Stomach (tissue), 9 donors: ENCODE data around the gene ADGRG1. TPM values are rescaled to one million over a fixed set of nuclear protein-coding genes. Genes with fewer than 3 reads are reported as not detected.
A peak's percentile ranks its signal among the peaks of the same experiment; 100 is the strongest.

Experiments used
- DNase-seq, 2 donors: peaks; one replicate each; pipeline versions ENCODE4 v3.0.0 to v3.0.0-alpha.2; 2013 to 2019
- H3K27ac ChIP-seq, 5 donors: fragments of 200-600 bp in 4 of 5; sonication (generic) in 4 of 5; one replicate each; pipeline ENCODE4 v1.5.1; 2013 to 2019; ENCODE audit warnings: mild to moderate bottlenecking in 1 of 5, moderate library complexity in 1 of 5
- H3K27me3 ChIP-seq, 3 donors: fragments of 200-600 bp; sonication (generic); one replicate each; pipeline ENCODE4 v1.5.1; 2017 to 2019; ENCODE audit warnings: mixed run types in 1 of 3
- H3K36me3 ChIP-seq, 4 donors: fragments of 200-600 bp; sonication (generic); 1 replicate in 3 of 4; 2 replicates in 1 of 4; pipeline ENCODE4 v1.5.1; 2016 to 2019
- H3K4me1 ChIP-seq, 4 donors: fragments of 200-600 bp; sonication (generic); one replicate each; pipeline ENCODE4 v1.5.1; 2016 to 2019
- H3K4me3 ChIP-seq, 4 donors: fragments of 200-600 bp; sonication (generic) in 3 of 4; one replicate each; pipeline ENCODE4 v1.5.1; 2016 to 2019; ENCODE audit warnings: mild to moderate bottlenecking in 1 of 4
- H3K9me3 ChIP-seq, 4 donors: fragments of 200-600 bp; sonication (generic); one replicate each; pipeline ENCODE4 v1.5.1; 2016 to 2019
- CTCF ChIP-seq, 7 experiments: fragments of 450-650 bp in 4 of 7; fragments of 200-600 bp in 3 of 7; sonication (generic) in 3 of 7; IDR thresholded peaks; one replicate each; pipeline ENCODE4 v1.5.1; 2016 to 2019; ENCODE audit warnings: antibody characterized with exemption in 7 of 7, control low read depth in 2 of 7, mild to moderate bottlenecking in 1 of 7
- EP300 ChIP-seq: sonication (generic); formaldehyde crosslinking; IDR thresholded peaks from one replicate; pipeline ENCODE4 v1.6.1; 2017; ENCODE audit warnings: antibody characterized with exemption
- POLR2A ChIP-seq, 4 donors: fragments of 450-650 bp; IDR thresholded peaks; one replicate each; pipeline ENCODE4 v1.6.1; 2016; ENCODE audit warnings: antibody characterized with exemption in 4 of 4, control low read depth in 2 of 4, mild to moderate bottlenecking in 1 of 4, moderate library complexity in 1 of 4
- POLR2AphosphoS5 ChIP-seq, 3 donors: sonication (generic); formaldehyde crosslinking; IDR thresholded peaks; one replicate each; pipeline ENCODE4 v1.6.1; 2016; ENCODE audit warnings: antibody characterized with exemption in 3 of 3
- WGBS, 5 donors: extraction: QIAGEN DNeasy Blood & Tissue Kit in 3 of 5; methylation state at CpG; one replicate each; pipeline versions ENCODE4 v1.1.5 to v1.1.7; 2013 to 2018; 5-methylcytosine and 5-hydroxymethylcytosine counted together
- intact Hi-C: fragments of 100-400 bp; cut with DNase I; formaldehyde crosslinking; loops from one replicate; pipeline ENCODE4 v1.15.1; 2023; ENCODE audit warnings: low total_unique reads
- polyA plus RNA-seq, 3 donors: library from polyadenylated mRNA; stranded (reverse); fragments of 200-250 nt; gene quantifications; one replicate each; pipeline ENCODE4 v1.2.3, GENCODE V29; 2013
- total RNA-seq, 5 donors: library from RNA; depleted of rRNA; stranded (reverse); fragments of >200 nt; gene quantifications; one replicate each; pipeline versions ENCODE4 v1.1.0 to v1.2.3, GENCODE V29; 2014 to 2016
- donor health status: healthy with polysubstance abuse.
- donor health status: Bipolar disorder and iron deficiency.
- donor health status: healthy.

Gene ADGRG1
- total and polyA plus RNA-seq, 8 donors = 8.9 to 84.8 (median 32.1) TPM

DNA sequence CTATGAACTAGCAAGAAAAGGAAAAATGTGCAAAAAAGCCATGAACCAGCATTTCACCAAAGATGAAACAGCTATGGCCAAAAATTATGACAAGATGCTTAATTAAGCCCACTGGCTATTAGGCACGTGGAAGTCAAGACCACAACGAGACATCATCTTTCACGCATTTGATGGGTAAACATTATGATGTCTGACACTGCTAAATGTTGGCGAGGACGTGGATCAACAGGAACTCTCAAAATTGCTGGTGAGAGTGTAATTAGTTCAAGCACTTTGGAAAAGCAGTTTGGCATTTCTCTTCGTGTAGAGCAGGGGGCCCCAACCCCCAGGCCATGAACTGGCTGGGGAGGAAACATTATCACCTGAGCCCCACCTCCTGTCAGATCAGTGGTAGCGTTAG lies 39.6 kb upstream of the ADGRG1 start:
- Histone ChIP-seq H3K27me3 (peaks cover 0 to 8% (median 0%) of the 10 kb centered on the region in 3 donors), H3K36me3 (no peaks in the 10 kb centered on the region), H3K9me3 (no peaks in the 10 kb centered on the region), H3K4me1 (peaks cover 8 to 32% (median 12%) of the 10 kb centered on the region in 4 donors), H3K27ac (no peak overlapping the region), H3K4me3 (no peak overlapping the region)
- TF ChIP-seq POLR2AphosphoS5 (IDR thresholded peaks at IDR 0.05) (no peak), CTCF (IDR thresholded peaks at IDR 0.05) (no peak)
- 77 to 82% (median 80%) methylated on average over 7 of the region's 7 CpGs for WGBS, 5 donors
- intact Hi-C loops = no loop called here
- DNase-seq = no peak

- Histone ChIP-seq H3K4me3 (no peak overlapping the region), H3K27me3 (peaks cover 0 to 8% (median 0%) of the 10 kb centered on the region in 3 donors), H3K36me3 (no peaks in the 10 kb centered on the region), H3K4me1 (peaks cover 8 to 32% (median 12%) of the 10 kb centered on the region in 4 donors), H3K27ac (no peak overlapping the region), H3K9me3 (no peaks in the 10 kb centered on the region)
- TF ChIP-seq POLR2A (IDR thresholded peaks at IDR 0.05) (no peak), POLR2AphosphoS5 (IDR thresholded peaks at IDR 0.05) (no peak), CTCF (IDR thresholded peaks at IDR 0.05) (no peak)
- intact Hi-C loops = no loop called here
- DNase-seq = no peak
- WGBS, 5 donors = 85 to 95% (median 92%) methylated on average over 7 of the region's 7 CpGs
Observed at GRCh38 chr16:57589374-57589773, 39.1 kb upstream of the ADGRG1 start.

- H3K36me3 ChIP-seq = no peaks in the 10 kb centered on the region
- peaks cover 0 to 4% (median 1%) of the 10 kb centered on the region in 4 donors for H3K9me3 ChIP-seq
- DNase-seq = no peak
- TF ChIP-seq EP300 (no peak), CTCF (IDR thresholded peaks at IDR 0.05) (no peak), POLR2AphosphoS5 (IDR thresholded peaks at IDR 0.05) (no peak), POLR2A (IDR thresholded peaks at IDR 0.05) (no peak)
- peaks cover 0 to 8% (median 0%) of the 10 kb centered on the region in 3 donors for H3K27me3 ChIP-seq
- intact Hi-C loops = loop anchor here (5.0 kb wide), 1 partner anchor 57 kb away; no protein-coding TSS in a partner anchor
- WGBS, 5 donors = 45 to 67% (median 64%) methylated on average over 6 to 8 of the region's 8 CpGs
- H3K27ac ChIP-seq = peak overlapping the region in 4 of 5 donors; percentile 30 to 67 (median 58)
- no peak overlapping the region for H3K4me3 ChIP-seq
- H3K4me1 ChIP-seq = peaks cover 8 to 32% (median 12%) of the 10 kb centered on the region in 4 donors
Observed at GRCh38 chr16:57590654-57591085, 37.8 kb upstream of the ADGRG1 start.

DNA sequence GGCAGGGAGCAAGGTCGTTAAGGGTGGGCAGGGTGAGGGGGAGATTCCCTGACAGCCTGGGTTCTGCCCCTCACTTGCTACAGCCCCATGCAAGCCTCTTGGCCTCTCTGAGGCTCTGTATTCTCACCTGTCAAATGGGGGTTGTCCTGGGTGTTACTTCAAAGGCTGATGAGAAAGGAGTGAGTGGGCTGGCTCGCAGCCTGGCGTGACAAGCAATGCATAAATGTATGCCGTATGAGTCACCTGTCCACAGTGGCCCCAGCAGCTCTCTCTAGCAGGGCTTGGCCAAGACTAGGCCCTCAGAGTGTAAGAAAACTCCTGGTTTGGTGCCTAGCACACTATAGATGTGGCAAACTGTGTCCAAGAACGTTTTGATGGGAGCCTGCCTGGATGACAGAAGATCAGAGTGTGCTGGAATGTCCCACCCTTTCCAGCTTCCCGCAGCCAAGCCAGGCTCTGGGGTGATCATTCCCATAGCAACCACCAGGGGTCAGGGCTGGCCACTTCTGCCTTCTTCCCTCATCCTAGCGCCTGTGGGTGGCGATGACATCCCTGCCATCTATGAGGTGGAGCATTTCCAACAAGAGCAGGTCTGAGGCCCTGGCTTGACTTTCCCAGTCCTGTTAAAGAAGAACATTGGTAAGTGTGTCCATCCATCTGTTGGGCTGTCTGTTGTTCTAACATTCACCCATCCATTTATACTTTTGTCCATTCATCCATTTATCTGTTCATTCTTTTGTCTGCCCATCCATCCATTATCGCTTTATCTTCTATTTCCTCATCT lies 37.2 kb upstream of the ADGRG1 start:
- TF ChIP-seq POLR2AphosphoS5 (IDR thresholded peaks at IDR 0.05) (peak in 1 of 3 donors; percentile 2), POLR2A (IDR thresholded peaks at IDR 0.05) (no peak), CTCF (IDR thresholded peaks at IDR 0.05) (peak in 5 of 7 experiments; percentile 78 to 96 (median 87)), EP300 (no peak)
- intact Hi-C loops = loop anchor here (5.0 kb wide), 1 partner anchor 56 kb away; no protein-coding TSS in a partner anchor
- Histone ChIP-seq H3K9me3 (peaks cover 0 to 7% (median 3%) of the 10 kb centered on the region in 4 donors), H3K27ac (peak overlapping the region in 4 of 5 donors; percentile 30 to 67 (median 58)), H3K4me1 (peaks cover 8 to 32% (median 12%) of the 10 kb centered on the region in 4 donors), H3K36me3 (no peaks in the 10 kb centered on the region), H3K27me3 (peaks cover 0 to 8% (median 0%) of the 10 kb centered on the region in 3 donors), H3K4me3 (no peak overlapping the region)
- WGBS, 5 donors = 14 to 21% (median 18%) methylated on average over 8 to 9 of the region's 9 CpGs
- peak; percentile 81 to 89 for DNase-seq
